NCI-H2171 treated with DMSO at 0.1 percent for 48 hours (cell line): ENCODE data around the gene DNER.
"Not testable (repeated sequence)": the region's sequence is repeated elsewhere in the genome, so short reads cannot be mapped to it uniquely, and the experiment has no call there.

Experiments
- DNase-seq: peaks from one replicate; lab custom pipeline; 2025; lab: John Stamatoyannopoulos, UW

The DNER gene

GRCh38 chr2:229715895-229716507 is 1.6 kb upstream of the DNER start:
- peak; percentile 45 for DNase-seq

GRCh38 chr2:229714736-229715541 is 584 bp upstream of the DNER start:
- DNase-seq, result no peak

- DNase-seq, result no peak
Observed at GRCh38 chr2:229713371-229714079, 830 bp downstream of the DNER start.

- DNase-seq, result no peak
Observed at GRCh38 chr2:229712136-229712535, 2.2 kb downstream of the DNER start.

GRCh38 chr2:229708335-229708734 is 6.0 kb downstream of the DNER start:
- DNase-seq, result no peak

GRCh38 chr2:229703909-229704630 is 10.3 kb downstream of the DNER start:
- no peak for DNase-seq

GRCh38 chr2:229701716-229702115 is 12.6 kb downstream of the DNER start:
- DNase-seq, result no peak

GRCh38 chr2:229701062-229701461 is 13.3 kb downstream of the DNER start:
- DNase-seq, result no peak

GRCh38 chr2:229695961-229696360 is 18.4 kb downstream of the DNER start:
- DNase-seq, result no peak

- not testable (repeated sequence) for DNase-seq
Observed at GRCh38 chr2:229693845-229694244, 20.5 kb downstream of the DNER start.

- DNase-seq, result no peak
Observed at GRCh38 chr2:229691631-229692030, 22.7 kb downstream of the DNER start.

- DNase-seq, result no peak
Observed at GRCh38 chr2:229689307-229689839, 25.0 kb downstream of the DNER start.

GRCh38 chr2:229688141-229688540 is 26.2 kb downstream of the DNER start:
- no peak for DNase-seq

GRCh38 chr2:229686122-229686919 is 28.0 kb downstream of the DNER start:
- DNase-seq, result no peak

- DNase-seq, result no peak
Observed at GRCh38 chr2:229684942-229685562, 29.3 kb downstream of the DNER start.

GRCh38 chr2:229679393-229680125 is 34.8 kb downstream of the DNER start:
- DNase-seq, result no peak

- DNase-seq, result no peak
Observed at GRCh38 chr2:229675569-229675968, 38.8 kb downstream of the DNER start.

GRCh38 chr2:229674830-229675530 is 39.4 kb downstream of the DNER start:
- no peak for DNase-seq

- DNase-seq, result no peak
Observed at GRCh38 chr2:229673676-229674075, 40.7 kb downstream of the DNER start.
